Activated CD4-positive, alpha-beta T cell treated with anti-CD3 and anti-CD28 coated beads, Interleukin-2, amount 10 ng/mL, durations not matched to agents 24 days and 14 days (primary cell): ENCODE data around the gene ATP2B1. TPM values are rescaled to one million over a fixed set of nuclear protein-coding genes. Genes with fewer than 3 reads are reported as not detected.

Experiments used
- DNase-seq: peaks from one replicate; pipeline ENCODE4 v3.0.0; 2022
- H3K27ac Mint-ChIP-seq: one replicate; pipeline ENCODE4 v1.8.0; 2022; ENCODE audit warnings: mild to moderate bottlenecking, mixed read lengths
- H3K27me3 Mint-ChIP-seq: one replicate; pipeline ENCODE4 v1.8.0; 2022; ENCODE audit warnings: mixed read lengths
- H3K36me3 Mint-ChIP-seq: one replicate; pipeline ENCODE4 v1.8.0; 2022; ENCODE audit warnings: low read depth, mild to moderate bottlenecking, mixed read lengths
- H3K4me1 Mint-ChIP-seq: one replicate; pipeline ENCODE4 v1.8.0; 2021; ENCODE audit warnings: mixed read lengths
- H3K4me3 Mint-ChIP-seq: one replicate; pipeline ENCODE4 v1.8.0; 2022; ENCODE audit warnings: mild to moderate bottlenecking, moderate library complexity, mixed read lengths
- H3K9me3 Mint-ChIP-seq: one replicate; pipeline ENCODE4 v1.8.0; 2021; ENCODE audit warnings: mixed read lengths
- intact Hi-C: fragments of 100-400 bp; cut with micrococcal nuclease; formaldehyde crosslinking; loops from one replicate; pipeline ENCODE4 v1.15.1; 2023
- total RNA-seq: library from RNA; stranded (reverse); gene quantifications from 2 replicates; pipeline ENCODE4 v1.2.3, GENCODE V29; 2022

The ATP2B1 gene
- total RNA-seq, 1 donor from 2014 or later, result 19.7 TPM

DNA sequence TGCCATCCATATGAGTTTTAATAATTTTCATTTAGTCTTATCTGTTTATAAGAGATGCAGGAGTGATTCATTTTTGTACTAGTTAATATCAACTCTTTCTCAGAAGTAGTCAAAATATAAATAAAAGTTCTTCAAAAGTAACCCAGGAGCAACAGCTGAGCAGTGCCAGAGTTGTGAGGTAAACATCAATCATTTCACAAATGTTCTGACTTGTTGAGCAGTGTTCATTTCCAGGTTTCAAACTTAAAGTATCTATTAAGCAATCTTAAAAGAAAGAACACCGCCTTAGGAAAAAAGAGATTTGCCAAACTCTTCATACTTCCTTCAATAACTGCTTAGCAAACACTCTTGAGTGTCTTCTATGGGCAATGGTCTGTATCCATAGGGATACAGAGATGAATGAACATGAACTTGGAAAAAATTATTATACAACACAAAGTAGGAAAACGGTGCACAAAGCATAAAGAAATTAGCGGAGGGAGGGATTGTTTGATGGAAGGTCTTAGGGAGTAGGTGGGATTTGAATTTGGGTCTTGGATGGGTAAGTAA, 140.9 kb downstream of the ATP2B1 start:
- no peaks in the 10 kb centered on the region for H3K36me3 Mint-ChIP-seq
- H3K4me3 Mint-ChIP-seq, result no peak overlapping the region
- DNase-seq, result no peak
- no peak overlapping the region for H3K27ac Mint-ChIP-seq
- intact Hi-C loops, result no loop called here
- peaks cover 10% of the 10 kb centered on the region for H3K4me1 Mint-ChIP-seq
- H3K9me3 Mint-ChIP-seq, result no peaks in the 10 kb centered on the region
- no peaks in the 10 kb centered on the region for H3K27me3 Mint-ChIP-seq

DNA sequence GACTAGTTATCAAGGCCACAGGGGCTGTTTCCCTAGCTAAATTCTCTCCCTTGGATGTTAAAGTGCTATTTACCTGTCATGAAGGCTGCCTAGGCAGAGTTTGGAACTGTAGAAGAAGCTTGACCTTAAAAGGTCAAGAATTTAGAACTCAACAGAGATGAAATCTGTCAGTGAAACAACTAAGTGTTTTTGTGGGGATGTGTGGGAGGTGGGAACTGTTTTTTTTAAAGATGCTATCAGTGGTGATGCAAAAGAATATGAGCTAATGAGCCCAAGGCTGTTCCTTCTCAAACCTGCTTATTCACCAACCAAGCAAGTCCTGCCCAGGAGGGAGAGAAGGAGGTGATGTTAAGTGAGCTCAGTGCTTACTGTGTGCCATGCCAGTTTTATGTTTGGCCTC, 142.0 kb downstream of the ATP2B1 start:
- Mint-ChIP-seq H3K27ac (peak overlapping the region; percentile 25), H3K36me3 (no peaks in the 10 kb centered on the region), H3K4me3 (no peak overlapping the region), H3K4me1 (peaks cover 10% of the 10 kb centered on the region), H3K9me3 (no peaks in the 10 kb centered on the region), H3K27me3 (no peaks in the 10 kb centered on the region)
- intact Hi-C loops, result no loop called here
- no peak for DNase-seq

DNA sequence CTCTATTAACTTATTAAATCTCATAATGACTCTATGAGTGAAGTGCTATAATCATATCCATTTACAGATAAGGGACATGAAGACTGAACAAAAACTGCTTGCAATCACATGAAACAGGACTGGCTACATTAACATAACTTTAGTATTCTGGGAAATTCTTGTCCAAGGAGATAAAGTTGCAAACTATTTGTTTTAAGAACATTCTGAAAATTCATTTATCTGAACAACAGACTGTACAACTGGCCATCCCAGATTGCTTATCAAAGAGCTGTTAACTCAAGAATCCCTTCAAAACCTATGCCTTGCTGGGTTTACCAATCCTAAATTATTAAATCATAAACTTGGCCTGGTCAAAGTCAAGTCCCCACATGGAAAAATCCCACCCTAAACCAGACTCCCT, 143.6 kb downstream of the ATP2B1 start:
- Mint-ChIP-seq H3K4me3 (no peak overlapping the region), H3K4me1 (peaks cover 10% of the 10 kb centered on the region), H3K27ac (no peak overlapping the region), H3K27me3 (no peaks in the 10 kb centered on the region), H3K36me3 (no peaks in the 10 kb centered on the region), H3K9me3 (no peaks in the 10 kb centered on the region)
- intact Hi-C loops, result no loop called here
- no peak for DNase-seq

DNA sequence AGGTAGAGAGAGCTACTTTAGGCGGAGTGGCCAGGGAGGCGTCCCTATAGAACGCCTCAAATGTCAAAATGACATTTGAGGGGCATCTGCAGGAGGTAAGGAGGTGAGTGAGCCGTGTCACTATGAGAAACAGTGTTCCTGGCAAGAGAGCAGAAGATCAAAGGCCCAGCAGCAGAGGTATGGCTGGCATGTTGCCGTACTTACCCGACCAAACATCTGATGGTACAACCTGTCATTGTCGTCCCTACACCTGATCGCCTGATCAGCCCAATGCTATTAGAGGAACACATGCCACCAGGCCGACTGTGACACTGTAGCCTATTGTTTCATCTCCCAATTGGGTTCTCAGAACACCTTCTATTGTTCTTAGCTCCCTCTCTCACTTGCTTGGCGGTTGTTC, 148.9 kb downstream of the ATP2B1 start:
- DNase-seq, result no peak
- Mint-ChIP-seq H3K9me3 (no peaks in the 10 kb centered on the region), H3K4me3 (no peak overlapping the region), H3K27me3 (no peaks in the 10 kb centered on the region), H3K27ac (no peak overlapping the region), H3K36me3 (no peaks in the 10 kb centered on the region), H3K4me1 (no peaks in the 10 kb centered on the region)
- intact Hi-C loops, result no loop called here

DNA sequence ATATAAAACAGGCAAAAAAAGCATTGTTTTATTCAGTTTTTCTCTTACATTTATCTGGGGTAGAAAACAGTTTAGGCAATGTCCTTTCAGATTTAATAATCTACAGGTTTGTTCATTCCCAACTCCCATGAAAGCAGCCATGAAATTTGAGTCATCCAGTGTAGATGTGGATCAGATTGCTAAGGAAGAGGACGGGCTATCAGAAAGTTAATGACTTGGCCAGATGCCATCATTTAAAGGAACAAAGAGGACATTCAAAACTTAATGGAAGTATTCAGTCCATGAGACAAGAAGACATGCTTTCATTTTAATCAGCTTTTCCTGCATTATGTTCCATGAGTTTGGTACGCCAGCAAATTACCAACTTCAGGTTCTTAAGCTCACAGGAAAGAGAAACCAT, 151.7 kb downstream of the ATP2B1 start:
- DNase-seq, result no peak
- H3K27me3 Mint-ChIP-seq, result no peaks in the 10 kb centered on the region
- no peaks in the 10 kb centered on the region for H3K9me3 Mint-ChIP-seq
- H3K4me1 Mint-ChIP-seq, result no peaks in the 10 kb centered on the region
- no peaks in the 10 kb centered on the region for H3K36me3 Mint-ChIP-seq
- no peak overlapping the region for H3K4me3 Mint-ChIP-seq
- H3K27ac Mint-ChIP-seq, result no peak overlapping the region
- intact Hi-C loops, result no loop called here

DNA sequence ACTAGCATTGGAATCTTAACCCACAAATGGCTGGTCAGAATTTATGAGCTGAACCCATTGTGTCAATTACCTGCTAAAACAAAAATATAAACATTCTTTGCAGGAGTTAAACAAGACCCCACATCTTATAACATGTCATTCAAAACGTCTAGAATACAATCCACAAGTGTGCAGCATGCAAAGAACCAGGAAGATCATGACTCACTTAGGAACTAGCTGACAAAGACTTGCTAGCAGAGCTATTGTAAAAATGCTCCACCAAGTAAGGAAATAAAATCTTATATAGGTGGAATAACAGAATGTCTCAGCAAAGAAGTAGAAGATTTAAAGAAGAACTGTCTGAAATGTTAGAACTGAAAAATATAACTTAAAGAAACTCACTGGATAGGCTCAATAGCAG, 156.3 kb downstream of the ATP2B1 start:
- H3K4me3 Mint-ChIP-seq, result no peak overlapping the region
- intact Hi-C loops, result no loop called here
- DNase-seq, result no peak
- no peaks in the 10 kb centered on the region for H3K27me3 Mint-ChIP-seq
- H3K4me1 Mint-ChIP-seq, result no peaks in the 10 kb centered on the region
- H3K36me3 Mint-ChIP-seq, result no peaks in the 10 kb centered on the region
- no peaks in the 10 kb centered on the region for H3K9me3 Mint-ChIP-seq
- H3K27ac Mint-ChIP-seq, result no peak overlapping the region

DNA sequence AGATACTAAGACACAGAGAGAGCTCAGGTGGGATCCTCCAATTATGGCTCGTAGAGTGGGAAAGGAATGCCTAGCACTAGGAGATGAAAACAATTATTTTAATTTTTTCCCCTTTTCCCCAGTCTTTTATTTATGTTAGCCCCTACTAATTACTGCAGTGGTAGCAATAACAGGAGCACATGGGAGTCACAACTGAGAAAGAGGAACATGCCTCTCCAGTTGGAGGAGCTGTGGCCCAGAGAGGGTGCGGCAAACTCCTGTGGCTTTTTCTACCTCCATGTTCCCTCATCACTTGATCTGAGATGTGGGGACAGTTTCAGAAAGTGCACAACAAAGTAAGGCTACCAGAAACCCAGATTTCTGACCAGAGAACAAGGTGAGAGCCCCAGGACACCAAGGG, 156.9 kb downstream of the ATP2B1 start:
- no peaks in the 10 kb centered on the region for H3K4me1 Mint-ChIP-seq
- intact Hi-C loops, result no loop called here
- no peak for DNase-seq
- no peak overlapping the region for H3K27ac Mint-ChIP-seq
- H3K4me3 Mint-ChIP-seq, result no peak overlapping the region
- H3K27me3 Mint-ChIP-seq, result no peaks in the 10 kb centered on the region
- H3K9me3 Mint-ChIP-seq, result no peaks in the 10 kb centered on the region
- no peaks in the 10 kb centered on the region for H3K36me3 Mint-ChIP-seq

DNA sequence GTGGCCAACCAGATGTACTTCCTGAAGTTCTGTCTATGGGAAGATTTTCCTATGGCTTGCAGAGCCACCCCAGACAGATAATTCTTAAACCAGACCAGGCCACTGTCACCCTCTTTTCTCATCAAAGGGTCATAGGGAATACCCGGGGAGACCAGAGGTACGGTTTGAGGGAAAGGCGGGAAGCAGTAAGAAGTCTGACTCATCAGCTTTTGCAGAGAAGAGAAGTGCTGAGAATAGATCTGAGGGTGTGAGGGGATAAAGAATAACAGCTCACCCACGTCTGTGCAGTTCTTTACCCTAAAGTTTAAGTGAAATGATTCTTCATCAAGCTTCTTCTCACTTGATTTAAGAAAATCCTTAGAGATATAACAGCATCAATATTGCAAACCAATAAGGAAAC, 161.5 kb downstream of the ATP2B1 start:
- Mint-ChIP-seq H3K4me3 (no peak overlapping the region), H3K27ac (no peak overlapping the region), H3K4me1 (peaks cover 5% of the 10 kb centered on the region), H3K36me3 (no peaks in the 10 kb centered on the region), H3K27me3 (no peaks in the 10 kb centered on the region), H3K9me3 (no peaks in the 10 kb centered on the region)
- intact Hi-C loops, result loop anchor here (5.0 to 10.0 kb wide), 2 partner anchors 540 to 708 kb away; no protein-coding TSS in a partner anchor
- DNase-seq, result no peak

DNA sequence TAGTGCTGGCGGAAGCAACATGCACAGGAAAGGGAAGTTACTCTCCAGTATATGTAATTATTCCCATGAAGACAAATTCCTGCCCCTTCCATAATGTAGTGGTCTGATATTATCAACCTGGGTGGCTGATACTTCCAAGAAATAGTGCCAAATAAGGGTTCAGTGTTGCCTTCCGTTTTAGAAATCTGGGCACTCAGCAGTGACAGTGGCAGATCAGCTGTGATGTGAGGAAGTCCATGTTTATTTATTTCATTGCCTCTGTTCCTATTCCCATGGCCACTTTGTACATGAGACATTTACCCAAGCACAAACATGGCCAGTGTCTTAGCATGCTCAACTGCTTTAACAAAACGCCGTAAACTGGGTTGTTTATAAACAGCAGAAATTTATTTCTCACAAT, 162.5 kb downstream of the ATP2B1 start:
- H3K4me1 Mint-ChIP-seq, result peaks cover 5% of the 10 kb centered on the region
- intact Hi-C loops, result loop anchor here (5.0 to 10.0 kb wide), 2 partner anchors 541 to 709 kb away; no protein-coding TSS in a partner anchor

DNA sequence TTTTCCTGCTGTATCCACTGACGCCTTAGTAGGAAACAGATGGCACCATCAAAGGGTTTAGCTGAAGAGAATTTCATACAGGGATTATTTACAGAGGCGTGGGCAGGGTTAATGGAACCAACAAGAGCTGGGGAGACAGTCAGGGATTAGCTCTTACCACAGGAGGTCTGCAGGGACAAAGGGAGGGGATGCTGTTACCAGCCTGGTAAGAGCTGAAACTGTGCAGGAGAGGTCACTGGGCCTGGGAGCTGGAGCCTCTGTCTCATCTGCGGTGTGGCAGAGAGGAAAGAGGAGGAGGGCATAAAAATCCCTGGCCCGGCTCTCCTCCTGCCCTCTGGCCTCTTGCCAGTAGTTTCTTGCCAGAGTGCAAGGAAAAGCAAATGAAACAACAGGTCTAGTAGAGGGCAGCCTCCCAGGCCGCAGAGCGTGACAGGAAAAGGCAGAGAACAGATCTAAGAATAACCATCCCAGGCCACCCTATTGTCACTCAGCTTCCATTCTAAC, 163.9 kb downstream of the ATP2B1 start:
- H3K27ac Mint-ChIP-seq, result no peak overlapping the region
- H3K4me3 Mint-ChIP-seq, result no peak overlapping the region
- intact Hi-C loops, result loop anchor here (5.0 to 10.0 kb wide), 3 partner anchors 163 to 710 kb away; partner anchors contain the start of gene ATP2B1
- peaks cover 5% of the 10 kb centered on the region for H3K4me1 Mint-ChIP-seq
- no peak for DNase-seq
- no peaks in the 10 kb centered on the region for H3K36me3 Mint-ChIP-seq
- no peaks in the 10 kb centered on the region for H3K9me3 Mint-ChIP-seq
- no peaks in the 10 kb centered on the region for H3K27me3 Mint-ChIP-seq

More for the DNA sequence above, 162.5 kb downstream of the ATP2B1 start:
- H3K27ac Mint-ChIP-seq, result no peak overlapping the region
- H3K4me3 Mint-ChIP-seq, result no peak overlapping the region
- H3K9me3 Mint-ChIP-seq, result no peaks in the 10 kb centered on the region
- no peaks in the 10 kb centered on the region for H3K36me3 Mint-ChIP-seq
- no peak for DNase-seq
- no peaks in the 10 kb centered on the region for H3K27me3 Mint-ChIP-seq

DNA sequence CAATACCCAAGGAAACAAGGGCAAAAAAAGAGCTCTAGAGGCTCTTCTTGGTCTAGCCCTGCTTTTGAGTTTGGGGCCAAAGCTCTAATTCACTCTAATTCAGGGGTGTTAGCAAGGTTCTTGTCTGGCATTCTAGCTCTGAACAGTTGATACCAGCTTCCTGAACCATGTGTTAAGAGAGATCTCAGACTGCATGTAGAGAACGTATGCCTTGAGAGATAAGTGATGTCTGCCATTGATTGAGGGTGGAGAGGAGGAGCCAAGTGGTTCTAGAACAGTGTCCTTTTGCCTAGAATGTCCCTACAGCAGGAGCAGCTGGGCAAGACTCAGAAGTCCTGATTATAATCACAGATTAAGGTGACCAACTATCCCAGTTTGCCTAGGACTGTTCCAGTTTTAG, 164.6 kb downstream of the ATP2B1 start:
- Mint-ChIP-seq H3K36me3 (no peaks in the 10 kb centered on the region), H3K4me3 (no peak overlapping the region), H3K27me3 (no peaks in the 10 kb centered on the region), H3K27ac (no peak overlapping the region), H3K4me1 (peaks cover 5% of the 10 kb centered on the region), H3K9me3 (no peaks in the 10 kb centered on the region)
- no peak for DNase-seq
- intact Hi-C loops, result loop anchor here (5.0 to 10.0 kb wide), 2 partner anchors 163 to 711 kb away; partner anchors contain the start of gene ATP2B1

DNA sequence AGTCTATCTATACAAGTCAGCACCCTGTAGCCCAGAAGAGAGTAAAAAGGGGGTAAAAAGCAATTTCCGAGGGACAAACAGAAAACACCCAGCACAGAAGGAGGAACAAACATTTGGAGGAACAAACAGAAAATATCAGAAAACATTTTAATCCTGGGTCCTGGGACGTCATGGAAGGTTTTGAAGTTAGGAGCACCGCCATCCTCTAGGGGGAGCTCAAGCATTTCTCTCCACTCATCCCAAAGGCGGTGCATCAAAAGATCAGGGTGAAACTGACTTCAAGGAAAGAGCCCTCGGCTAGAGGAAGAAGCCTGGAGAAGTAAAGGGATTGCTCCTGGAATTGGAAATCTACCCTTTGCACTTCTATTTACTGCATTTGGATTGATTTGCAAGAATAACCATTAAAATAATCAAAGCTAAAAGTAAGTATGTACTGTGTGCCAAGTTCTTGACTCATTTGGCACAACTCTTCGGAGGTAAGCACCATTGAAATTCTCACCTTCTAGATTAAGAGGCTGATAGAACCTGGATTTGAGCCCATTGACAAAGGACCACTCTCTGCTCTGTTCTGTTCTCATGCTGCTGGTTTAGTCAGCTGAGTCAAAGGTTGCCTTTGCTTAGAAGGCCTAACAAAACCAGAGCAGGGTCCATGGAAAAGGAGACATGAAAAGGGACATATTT, 165.6 kb downstream of the ATP2B1 start:
- Mint-ChIP-seq H3K9me3 (no peaks in the 10 kb centered on the region), H3K4me3 (no peak overlapping the region), H3K27ac (no peak overlapping the region), H3K36me3 (no peaks in the 10 kb centered on the region), H3K4me1 (peaks cover 5% of the 10 kb centered on the region), H3K27me3 (no peaks in the 10 kb centered on the region)
- intact Hi-C loops, result loop anchor here (1.0 to 10.0 kb wide), 5 partner anchors 164 to 1312 kb away; partner anchors contain the start of gene ATP2B1
- DNase-seq, result peak; percentile 88

DNA sequence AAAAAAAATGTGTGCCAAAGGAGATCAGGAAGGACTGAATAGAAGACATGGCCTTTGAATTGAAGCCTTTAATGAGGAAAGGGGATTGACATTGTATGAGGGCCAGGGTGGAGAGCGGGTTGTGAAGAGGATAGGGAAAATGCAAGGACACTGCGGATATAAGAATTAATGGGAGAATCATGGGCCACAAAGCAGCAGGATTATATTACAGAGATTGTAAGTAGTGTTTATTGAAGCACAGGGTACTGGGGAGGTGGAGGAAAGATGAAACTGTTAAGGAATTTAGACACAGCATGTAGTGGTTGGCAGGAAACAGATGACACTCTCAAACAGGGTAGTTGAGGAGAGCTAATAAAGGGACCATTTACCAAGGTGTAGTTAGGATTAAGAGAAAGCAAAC, 166.4 kb downstream of the ATP2B1 start:
- Mint-ChIP-seq H3K9me3 (no peaks in the 10 kb centered on the region), H3K4me3 (no peak overlapping the region), H3K27ac (no peak overlapping the region)

DNA sequence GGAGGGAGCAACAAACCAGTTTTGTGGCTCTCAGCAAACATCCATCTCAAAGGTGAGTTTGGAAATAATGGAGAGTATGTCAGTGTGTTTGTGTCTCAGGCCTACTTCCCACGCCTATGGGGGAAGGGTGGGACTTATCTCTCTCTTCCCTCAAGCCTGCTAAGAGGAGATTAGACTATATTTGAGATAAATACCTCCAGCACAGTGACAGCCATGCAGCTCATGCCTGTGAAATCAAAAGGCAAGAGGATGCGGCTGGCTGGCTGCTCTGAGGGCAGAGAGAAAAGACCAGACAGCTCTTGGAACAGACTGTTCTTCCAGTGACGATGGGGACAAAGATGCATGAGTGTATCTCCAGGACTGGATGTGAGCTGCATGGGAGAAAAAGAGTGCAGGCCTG, 168.1 kb downstream of the ATP2B1 start:
- H3K4me3 Mint-ChIP-seq, result no peak overlapping the region
- H3K27me3 Mint-ChIP-seq, result no peaks in the 10 kb centered on the region
- intact Hi-C loops, result loop anchor here (5.0 to 10.0 kb wide), 2 partner anchors 167 to 714 kb away; partner anchors contain the start of gene ATP2B1
- no peak for DNase-seq
- H3K9me3 Mint-ChIP-seq, result no peaks in the 10 kb centered on the region
- H3K27ac Mint-ChIP-seq, result no peak overlapping the region
- H3K36me3 Mint-ChIP-seq, result no peaks in the 10 kb centered on the region
- H3K4me1 Mint-ChIP-seq, result peaks cover 5% of the 10 kb centered on the region

More for the DNA sequence above, 166.4 kb downstream of the ATP2B1 start:
- intact Hi-C loops, result loop anchor here (2.0 to 10.0 kb wide), 3 partner anchors 165 to 1313 kb away; partner anchors contain the start of gene ATP2B1
- H3K27me3 Mint-ChIP-seq, result no peaks in the 10 kb centered on the region
- DNase-seq, result no peak
- H3K4me1 Mint-ChIP-seq, result peaks cover 5% of the 10 kb centered on the region
- H3K36me3 Mint-ChIP-seq, result no peaks in the 10 kb centered on the region
